Measurements from ENCODE around the gene CBFA2T3. TPM values are rescaled to one million over a fixed set of nuclear protein-coding genes. Genes with fewer than 3 reads are reported as not detected.

Gene CBFA2T3
- total and polyA plus RNA-seq, 2 of the 8 experiments (the other 6 are each of a cell fraction or from before 2014, with no cell fraction given), result 0.51 to 1.3 TPM

GRCh38 chr16:88920618-88921590, 56.1 kb downstream of the CBFA2T3 start (continued):
- TF ChIP-seq KDM4A (IDR thresholded peaks at IDR 0.05; ENCODE audit: low read depth, low read length, severe bottlenecking) (no peak), POLR2A (IDR thresholded peaks at IDR 0.05; ENCODE audit: control extremely low read depth in 1 of 2, low read depth in 2 of 2, low read length in 2 of 2) (no peak), ATF3 (IDR thresholded peaks at IDR 0.05; ENCODE audit: insufficient read depth, low read depth, low read length) (no peak), HDAC6 (IDR thresholded peaks at IDR 0.05; ENCODE audit: low read depth, low read length) (no peak)
